Left lobe of liver (tissue), 2 donors: ENCODE data around the gene CDK2. TPM values are rescaled to one million over a fixed set of nuclear protein-coding genes. Genes with fewer than 3 reads are reported as not detected.
A peak's percentile ranks its signal among the peaks of the same experiment; 100 is the strongest.
"Not testable (repeated sequence)": the region's sequence is repeated elsewhere in the genome, so short reads cannot be mapped to it uniquely, and the experiment has no call there.

Experiments
- ATAC-seq: fragments of 200-7000 bp; cut with Tn5 transposase; one replicate; pipeline ENCODE4 v1.9.1; 2020; ENCODE audit warnings: mild to moderate bottlenecking, moderate library complexity
- DNase-seq: peaks from one replicate; pipeline ENCODE4 v3.0.0-alpha.2; 2020; ENCODE audit warnings: low spot score
- total RNA-seq: library from RNA; stranded (reverse); gene quantifications from one replicate; pipeline ENCODE4 v1.2.1, GENCODE V29; 2021
- donor health status: DM: no; HTN: no; CAD: no; lungs with moderate emphysema.
- donor health status: DM: no; HTN: yes; CAD: no.

CDK2 gene
- 11.0 TPM for total RNA-seq

GRCh38 chr12:55966408-55967281 lies at the start of gene CDK2:
Gene CDK2, plus strand, starts transcription at chr12:55966830. Its CDS starts 179 bp downstream, at chr12:55967009.
- ATAC-seq: peak; percentile 98
- peak; percentile 95 for DNase-seq

- not testable (repeated sequence) for DNase-seq
- ATAC-seq: peak; percentile 71
These were observed 47.6 kb upstream of the CDK2 start for GRCh38 chr12:55919032-55919431.

- ATAC-seq (no peak), DNase-seq (no peak)
These were observed 44.5 kb upstream of the CDK2 start for GRCh38 chr12:55922126-55922525.

GRCh38 chr12:55923648-55924047 lies 43.0 kb upstream of the CDK2 start:
- not testable (repeated sequence) for DNase-seq

GRCh38 chr12:55925371-55925770 lies 41.3 kb upstream of the CDK2 start:
- DNase-seq: no peak
- ATAC-seq: no peak

More at GRCh38 chr12:55923648-55924047, 43.0 kb upstream of the CDK2 start:
- not testable (repeated sequence) for ATAC-seq

- no peak for ATAC-seq
- no peak for DNase-seq
These were observed 40.5 kb upstream of the CDK2 start for GRCh38 chr12:55925870-55926737.

- peak; percentile 88 for DNase-seq
- peak; percentile 82 for ATAC-seq
These were observed 39.7 kb upstream of the CDK2 start for GRCh38 chr12:55926738-55927587.

GRCh38 chr12:55927588-55928502 lies 38.8 kb upstream of the CDK2 start, which contains the start of gene PYM1:
Gene PYM1, minus strand, starts transcription at chr12:55927894. Its CDS starts 133 bp downstream, at chr12:55927761.
- ATAC-seq: peak; percentile 81

GRCh38 chr12:55929306-55929791 lies 37.3 kb upstream of the CDK2 start:
- DNase-seq (peak; percentile 52), ATAC-seq (no peak)

More at GRCh38 chr12:55927588-55928502, 38.8 kb upstream of the CDK2 start, which contains the start of gene PYM1:
- DNase-seq: peak; percentile 93

- no peak for DNase-seq
- ATAC-seq: no peak
These were observed 35.8 kb upstream of the CDK2 start, which contains the start of gene DGKA for GRCh38 chr12:55930771-55931316. Gene DGKA, plus strand, starts transcription at chr12:55931162. Its CDS starts 5,342 bp downstream, at chr12:55936504.

GRCh38 chr12:55931317-55931779 lies 35.3 kb upstream of the CDK2 start:
- ATAC-seq (no peak), DNase-seq (no peak)

GRCh38 chr12:55931780-55932550 lies 34.7 kb upstream of the CDK2 start:
- DNase-seq: peak; percentile 55
- ATAC-seq: peak; percentile 24

GRCh38 chr12:55932551-55932910 lies 34.1 kb upstream of the CDK2 start:
- no peak for ATAC-seq
- no peak for DNase-seq

GRCh38 chr12:55933169-55933798 lies 33.3 kb upstream of the CDK2 start:
- DNase-seq (no peak), ATAC-seq (no peak)

- ATAC-seq (no peak), DNase-seq (no peak)
These were observed 32.6 kb upstream of the CDK2 start for GRCh38 chr12:55933799-55934742.

GRCh38 chr12:55934773-55935172 lies 31.9 kb upstream of the CDK2 start:
- DNase-seq: no peak
- no peak for ATAC-seq
